Activated CD4-positive, CD25-positive, alpha-beta regulatory T cell treated with anti-CD3 and anti-CD28 coated beads, Interleukin-2, amount 50 U/mL, for 16 hours (primary cell): Measurements from ENCODE around the gene N4BP3.
"Not testable (repeated sequence)": the region's sequence is repeated elsewhere in the genome, so short reads cannot be mapped to it uniquely, and the experiment has no call there.

Source experiments
- DNase-seq: peaks from one replicate; pipeline ENCODE4 v3.0.0-alpha.2; 2020; ENCODE audit warnings: low read depth, low spot score

The N4BP3 gene, protein sequence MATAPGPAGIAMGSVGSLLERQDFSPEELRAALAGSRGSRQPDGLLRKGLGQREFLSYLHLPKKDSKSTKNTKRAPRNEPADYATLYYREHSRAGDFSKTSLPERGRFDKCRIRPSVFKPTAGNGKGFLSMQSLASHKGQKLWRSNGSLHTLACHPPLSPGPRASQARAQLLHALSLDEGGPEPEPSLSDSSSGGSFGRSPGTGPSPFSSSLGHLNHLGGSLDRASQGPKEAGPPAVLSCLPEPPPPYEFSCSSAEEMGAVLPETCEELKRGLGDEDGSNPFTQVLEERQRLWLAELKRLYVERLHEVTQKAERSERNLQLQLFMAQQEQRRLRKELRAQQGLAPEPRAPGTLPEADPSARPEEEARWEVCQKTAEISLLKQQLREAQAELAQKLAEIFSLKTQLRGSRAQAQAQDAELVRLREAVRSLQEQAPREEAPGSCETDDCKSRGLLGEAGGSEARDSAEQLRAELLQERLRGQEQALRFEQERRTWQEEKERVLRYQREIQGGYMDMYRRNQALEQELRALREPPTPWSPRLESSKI

DNA sequence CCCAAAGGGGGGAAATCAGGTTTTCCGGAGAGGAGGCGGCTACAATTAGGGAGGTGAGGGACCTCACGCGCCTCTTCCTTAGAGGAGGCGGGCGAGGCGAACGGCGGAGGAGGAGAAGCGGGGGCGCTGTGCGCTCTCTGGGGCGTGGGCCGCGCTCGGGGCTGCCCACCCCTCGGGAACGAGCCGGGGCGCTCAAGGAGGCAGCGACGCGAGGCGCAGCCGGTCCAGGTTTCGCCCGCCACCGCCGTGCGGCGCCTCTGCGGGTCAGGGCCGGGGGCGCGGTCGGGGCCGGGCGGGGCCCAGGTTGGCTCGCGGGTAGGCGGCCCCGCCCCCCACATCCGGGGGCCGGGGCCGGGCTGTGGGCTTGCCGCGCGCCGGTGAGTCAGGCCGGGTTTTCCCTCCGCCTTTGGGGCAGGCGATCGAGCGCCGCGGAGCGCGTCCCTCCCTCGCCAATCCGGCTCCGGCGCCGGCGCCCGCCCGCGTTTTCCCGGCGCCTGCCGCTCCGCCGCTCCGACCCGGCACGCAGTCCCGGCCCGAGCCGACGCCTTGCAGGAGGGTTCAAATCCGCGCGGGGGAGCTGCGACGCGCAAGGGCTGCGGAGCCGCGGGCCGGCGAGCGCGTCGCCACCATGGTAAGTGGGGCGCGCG lies at the start of gene N4BP3:
Gene N4BP3 (plus strand): TSS at position 392 of the 647 bp plus-strand sequence. CDS start 6,052 bp downstream, outside the sequence.
- peak; percentile 57 for DNase-seq

DNA sequence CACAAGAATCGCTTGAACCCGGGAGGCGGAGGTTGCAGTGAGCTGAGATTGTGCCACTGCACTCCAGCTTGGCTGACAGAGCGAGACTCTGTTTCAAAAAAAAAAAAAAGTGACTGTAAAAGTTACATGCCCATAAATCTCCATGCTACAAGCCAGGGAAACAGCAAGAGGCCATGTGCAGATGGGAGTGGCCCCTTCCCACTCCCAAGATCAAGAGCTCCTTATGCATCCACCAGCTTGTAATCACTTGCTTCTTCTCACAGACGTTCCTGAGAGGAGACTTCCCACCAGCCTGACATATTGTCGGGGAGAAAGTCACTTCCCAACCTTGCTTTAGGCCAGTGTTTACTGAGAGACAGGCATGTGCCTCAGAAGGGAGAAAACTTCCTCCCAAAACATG lies 45.6 kb upstream of the N4BP3 start:
- no peak for DNase-seq

- DNase-seq = no peak
These were observed 45.0 kb upstream of the N4BP3 start for GRCh38 chr5:178068293-178068692.

DNA sequence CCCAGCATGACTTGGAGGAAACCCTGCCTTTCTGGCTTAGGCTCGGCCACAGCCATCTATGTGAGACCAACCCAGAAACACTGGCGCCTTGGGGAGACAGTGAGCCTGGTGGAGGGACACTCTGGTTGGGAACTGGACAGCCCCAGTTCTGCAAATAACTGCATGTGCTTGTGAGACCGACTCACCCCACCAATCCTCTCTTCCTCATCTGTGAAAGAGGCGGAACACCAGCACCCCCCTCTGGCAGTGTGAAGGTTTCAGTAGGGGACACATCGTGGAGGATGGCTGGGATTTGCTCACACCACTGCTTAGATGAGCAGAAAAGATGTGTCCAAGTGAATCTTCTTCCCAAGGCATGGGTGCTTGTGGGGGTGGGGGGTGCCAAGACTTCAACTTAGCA lies 43.4 kb upstream of the N4BP3 start:
- DNase-seq = no peak

GRCh38 chr5:178071108-178071507 lies 42.2 kb upstream of the N4BP3 start:
- DNase-seq = no peak

DNA sequence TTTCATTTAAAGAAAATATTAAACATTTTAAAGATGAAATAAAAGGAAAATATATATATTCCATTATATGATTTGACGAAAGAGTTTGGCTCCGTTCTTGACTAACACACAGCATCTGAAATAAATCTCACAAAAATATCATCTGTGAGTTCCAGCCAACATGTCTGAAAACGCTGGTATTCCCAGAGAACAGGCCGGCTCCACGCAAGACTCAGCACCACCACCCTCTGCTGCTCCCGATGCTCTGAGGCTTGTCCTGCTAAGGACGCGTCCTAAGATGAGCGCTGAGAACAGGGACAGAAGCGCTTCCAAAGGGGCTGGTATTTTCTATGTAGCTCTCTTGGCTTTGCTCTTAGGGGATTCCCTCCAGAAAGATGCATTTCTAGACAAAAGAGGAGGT lies 40.6 kb upstream of the N4BP3 start:
- no peak for DNase-seq

DNA sequence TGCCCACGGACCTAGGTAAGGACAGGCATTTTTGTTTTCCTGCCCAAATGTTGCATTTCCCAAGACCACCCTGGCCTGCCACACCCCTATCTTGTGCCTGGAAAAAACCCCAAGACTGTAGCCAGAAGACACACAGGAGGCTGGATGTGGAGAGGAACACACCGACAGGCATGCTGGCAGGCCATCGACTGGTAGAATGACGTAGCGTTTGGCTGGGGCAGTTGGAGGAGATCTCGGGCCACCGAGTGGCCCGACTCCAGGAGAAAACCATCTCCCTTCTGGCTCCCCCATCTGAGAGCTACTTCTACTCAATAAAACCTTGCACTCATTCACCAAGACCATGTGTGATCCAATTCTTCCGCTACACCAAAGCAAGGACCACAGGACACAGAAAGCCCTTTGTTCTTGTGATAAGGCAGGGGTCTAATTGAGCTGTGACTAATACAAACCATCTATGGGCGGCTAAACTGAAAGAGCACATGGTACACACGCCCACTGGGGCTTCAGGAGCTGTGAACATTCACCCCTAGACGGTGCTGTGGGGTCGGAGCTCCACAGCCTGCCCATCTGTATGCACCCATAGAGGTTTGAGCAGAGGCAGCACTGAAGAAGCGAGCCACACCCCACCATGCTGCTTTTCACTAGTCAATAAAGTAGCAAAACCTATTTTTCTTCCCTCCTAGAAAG lies 38.9 kb upstream of the N4BP3 start:
- no peak for DNase-seq

- DNase-seq = not testable (repeated sequence)
These were observed 36.4 kb upstream of the N4BP3 start for GRCh38 chr5:178076965-178077364.

DNA sequence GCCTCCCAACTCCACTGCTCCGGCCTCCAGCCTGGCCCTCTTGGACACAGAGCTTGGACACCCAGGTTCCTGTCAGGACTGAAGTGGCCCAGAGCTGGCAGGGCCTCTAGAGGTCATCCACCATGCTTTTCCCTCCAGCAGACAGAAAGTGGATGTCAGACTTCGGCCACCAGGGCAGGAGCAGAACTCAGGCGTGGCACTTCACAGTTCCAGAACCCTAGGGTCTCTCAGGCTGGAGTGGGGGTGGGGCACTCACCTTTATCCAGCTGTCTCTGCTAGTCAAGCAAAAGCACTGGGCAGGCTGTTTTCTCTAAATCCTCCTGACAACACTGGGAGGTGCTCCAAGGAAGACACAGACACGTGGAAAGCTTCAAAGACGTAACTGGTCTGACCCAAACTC lies 35.6 kb upstream of the N4BP3 start:
- DNase-seq = no peak

- DNase-seq = no peak
These were observed 34.9 kb upstream of the N4BP3 start for GRCh38 chr5:178078197-178079010.

GRCh38 chr5:178080056-178080455 lies 33.3 kb upstream of the N4BP3 start:
- DNase-seq = no peak

DNA sequence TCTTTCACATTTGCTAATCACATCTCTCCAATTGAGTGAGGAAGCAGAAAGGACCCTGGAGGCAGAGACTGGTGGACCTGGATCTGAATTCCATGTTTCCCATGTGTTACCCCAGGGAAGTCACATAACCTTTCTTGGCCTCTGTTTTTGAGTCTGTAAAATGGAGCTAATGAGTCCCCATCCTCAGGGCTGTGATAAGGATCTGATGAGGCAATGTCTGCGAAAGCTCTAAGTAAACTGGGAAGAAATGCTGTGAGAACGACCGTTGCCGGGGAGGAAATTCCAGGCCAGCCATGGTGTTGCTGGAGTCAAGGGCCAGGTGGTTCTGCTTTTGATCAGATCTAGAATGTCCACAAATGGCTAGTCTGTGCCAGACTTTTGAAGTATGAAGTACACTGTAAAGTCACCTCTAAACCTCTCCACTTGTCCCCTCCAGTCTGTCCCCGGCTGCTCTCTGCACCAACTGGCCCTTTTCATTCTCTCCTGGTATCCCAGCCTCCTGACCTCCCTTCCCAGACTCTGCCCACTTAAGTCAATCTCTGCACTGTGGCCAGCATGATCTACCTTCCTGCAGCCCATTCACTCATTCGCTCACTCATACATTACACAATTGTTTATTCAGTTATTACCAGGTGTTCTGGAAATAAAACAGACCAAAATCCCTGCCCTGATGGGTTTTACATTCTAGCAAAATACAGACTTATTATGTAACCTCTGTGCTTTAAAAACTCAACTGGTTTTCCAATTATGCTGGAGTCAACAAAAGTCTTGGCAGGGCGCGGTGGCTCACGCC lies 32.5 kb upstream of the N4BP3 start:
- no peak for DNase-seq

- DNase-seq = no peak
These were observed 31.6 kb upstream of the N4BP3 start for GRCh38 chr5:178081571-178082243.

GRCh38 chr5:178083922-178084321 lies 29.4 kb upstream of the N4BP3 start:
- no peak for DNase-seq

DNA sequence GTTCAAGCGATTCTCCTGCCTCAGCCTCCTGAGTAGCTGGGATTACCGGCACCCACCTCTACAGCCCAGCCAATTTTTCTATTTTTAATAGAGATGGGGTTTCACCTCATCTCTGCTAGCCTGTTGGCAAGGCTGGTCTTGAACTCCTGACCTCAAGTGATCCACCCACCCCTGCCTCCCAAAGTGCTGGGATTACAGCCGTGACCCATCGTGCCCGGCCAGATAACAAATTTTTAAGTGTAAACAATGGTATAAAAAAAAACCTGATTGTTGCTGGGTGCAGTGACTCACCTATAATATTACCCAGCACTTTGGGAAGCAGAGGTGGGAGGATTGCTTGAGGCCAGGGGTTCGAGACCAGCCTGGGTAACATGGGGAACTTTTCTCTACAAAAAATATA lies 28.0 kb upstream of the N4BP3 start:
- DNase-seq = no peak

DNA sequence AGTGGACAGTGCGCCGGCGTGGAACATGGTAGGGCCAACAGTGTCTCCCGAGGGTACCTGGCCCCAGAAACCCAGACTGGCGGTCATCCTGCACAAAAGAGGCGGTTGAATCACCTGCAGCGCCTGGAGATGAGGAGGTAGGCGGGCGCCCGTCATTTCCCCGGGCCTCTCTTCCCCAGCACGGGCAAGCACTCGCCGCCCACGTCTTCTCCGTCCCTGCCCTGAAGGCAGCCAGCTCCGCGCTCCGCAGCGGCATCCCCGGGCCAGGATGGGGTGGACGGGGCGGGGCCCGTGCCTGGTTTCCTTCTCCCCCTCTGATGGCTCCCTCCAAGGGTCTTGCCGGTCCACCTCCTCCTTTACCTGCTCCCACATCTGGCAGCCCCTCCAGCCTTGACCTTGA lies 27.1 kb upstream of the N4BP3 start:
- DNase-seq = no peak

- not testable (repeated sequence) for DNase-seq
These were observed 26.1 kb upstream of the N4BP3 start for GRCh38 chr5:178087199-178087598.

DNA sequence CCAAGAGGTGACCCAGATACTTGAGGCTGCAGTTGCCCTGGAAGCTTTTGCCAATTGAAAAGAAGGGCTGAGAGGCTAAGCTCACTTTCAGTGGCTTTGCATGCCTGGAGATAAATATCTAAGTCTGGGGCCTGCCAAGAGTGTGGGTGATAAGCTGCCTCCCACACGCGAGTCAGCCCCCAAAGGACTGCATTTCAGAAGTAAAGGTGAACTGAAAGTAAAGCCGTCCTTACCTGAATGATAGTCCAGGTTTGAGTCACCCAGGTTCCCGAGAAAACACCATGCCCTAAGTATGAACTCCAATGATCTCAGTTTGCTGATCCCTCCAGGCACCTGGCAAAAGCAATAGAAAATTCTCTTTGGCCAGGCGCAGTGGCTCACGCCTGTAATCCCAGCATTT lies 22.5 kb upstream of the N4BP3 start:
- no peak for DNase-seq

DNA sequence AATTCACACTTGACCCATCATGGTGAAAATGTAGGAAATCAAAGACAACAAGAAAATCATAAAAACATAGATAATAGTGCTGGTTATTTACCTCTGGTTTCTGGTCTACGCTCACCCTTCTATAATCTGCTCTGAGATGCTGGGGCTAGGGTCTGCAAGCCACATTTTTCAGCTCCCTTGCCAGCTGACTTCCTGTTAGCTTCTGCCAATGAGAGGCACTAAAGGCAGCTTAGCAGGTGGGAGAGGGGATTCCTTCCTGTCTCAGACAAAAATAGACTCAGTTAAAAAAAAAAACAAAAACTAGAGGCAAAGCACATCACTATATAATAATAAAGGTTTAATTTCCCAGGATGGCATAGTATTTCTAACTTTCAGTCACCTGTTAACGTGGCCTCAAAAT lies 20.2 kb upstream of the N4BP3 start:
- no peak for DNase-seq

DNA sequence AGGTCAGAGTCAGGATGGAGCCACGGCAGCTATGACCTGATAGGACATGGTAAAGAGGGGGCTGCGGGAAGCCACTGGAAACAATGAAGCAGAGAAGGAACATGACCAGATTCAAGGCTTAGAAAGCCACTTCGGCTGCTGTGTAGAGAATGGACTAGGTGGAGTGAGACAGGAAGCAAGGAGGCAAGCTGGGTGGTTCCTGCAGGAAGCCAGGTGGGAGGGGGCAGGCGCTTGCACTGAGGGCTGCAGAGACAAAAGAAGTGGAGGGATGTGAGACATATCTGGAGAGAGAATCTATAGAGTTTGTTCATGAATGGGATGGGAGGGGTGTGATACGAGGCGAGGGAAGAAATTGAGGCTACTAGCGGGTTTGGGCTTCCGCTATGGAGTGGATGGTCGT lies 19.0 kb upstream of the N4BP3 start:
- DNase-seq = no peak
